Panc1 (cell line): ENCODE measurements around the gene NOVA2. TPM values are rescaled to one million over a fixed set of nuclear protein-coding genes. Genes with fewer than 3 reads are reported as not detected.
"Not testable (repeated sequence)": the region's sequence is repeated elsewhere in the genome, so short reads cannot be mapped to it uniquely, and the experiment has no call there.

Source experiments
- ATAC-seq: fragments of 200-7000 bp; cut with Tn5 transposase; 2 replicates; pipeline ENCODE4 v1.9.1; 2020; ENCODE audit warnings: mild to moderate bottlenecking, moderate library complexity
- BruUV-seq: library from RNA; stranded (reverse); fragments of 400-500 nt; replicated peaks from 2 replicates; lab custom pipeline; 2021; lab: Mats Ljungman, UMichigan
- CTCF ChIA-PET: fragments of 300-600 bp; sonication (Branson Sonifier 250); formaldehyde crosslinking; loops from one replicate; lab custom pipeline; 2022; ENCODE audit warnings: antibody characterized with exemption; lab: Charles Lee
- POLR2A ChIA-PET: fragments of 300-600 bp; sonication (Branson Sonifier 250); formaldehyde crosslinking; loops from one replicate; lab custom pipeline; 2022; ENCODE audit warnings: antibody characterized with exemption; lab: Charles Lee
- DNase-seq: peaks from one replicate; pipeline ENCODE4 v3.0.0-alpha.2; 2010; ENCODE audit warnings: low read depth, low spot score
- H3K27ac ChIP-seq: 2 replicates; pipeline ENCODE4 v1.5.1; 2011; ENCODE audit warnings: mild to moderate bottlenecking, low read length, inconsistent platforms
- H3K27me3 ChIP-seq: fragments of 200-500 bp; sonication (Bioruptor generic); 2 replicates; pipeline ENCODE4 v1.6.0; 2014; ENCODE audit warnings: low read length, inconsistent platforms; ENCODE audit not compliant: control insufficient read depth, insufficient read depth
- H3K36me3 ChIP-seq: fragments of 200-500 bp; sonication (Bioruptor generic); 2 replicates; pipeline ENCODE4 v1.5.1; 2014; ENCODE audit warnings: inconsistent platforms, mild to moderate bottlenecking, low read length, moderate library complexity; ENCODE audit not compliant: control insufficient read depth, insufficient read depth
- H3K4me1 ChIP-seq: 2 replicates; pipeline ENCODE4 v1.5.1; 2011; ENCODE audit warnings: inconsistent platforms, mild to moderate bottlenecking, low read length, moderate library complexity; ENCODE audit not compliant: control insufficient read depth, insufficient read depth
- H3K4me3 ChIP-seq, 2 experiments: 2 replicates each; pipeline ENCODE4 v1.5.1; 2011 to 2012; ENCODE audit warnings: low read depth in 2 of 2, low read length in 2 of 2, mild to moderate bottlenecking in 2 of 2, inconsistent platforms in 1 of 2, moderate library complexity in 1 of 2
- H3K9me3 ChIP-seq: fragments of 200-500 bp; sonication (Bioruptor generic); 2 replicates; pipeline ENCODE4 v1.5.1; 2014; ENCODE audit warnings: low read depth, mild to moderate bottlenecking, inconsistent platforms, low read length, moderate library complexity; ENCODE audit not compliant: control insufficient read depth, insufficient read depth
- POLR2AphosphoS5 ChIP-seq: IDR thresholded peaks from 2 replicates; pipeline ENCODE4 v1.6.1; 2012; ENCODE audit warnings: mild to moderate bottlenecking, low read depth, low read length, moderate library complexity
- SIN3A ChIP-seq: IDR thresholded peaks from 2 replicates; pipeline ENCODE4 v1.6.1; 2012; ENCODE audit warnings: low read depth, mild to moderate bottlenecking, low read length, moderate library complexity, borderline replicate concordance; ENCODE audit not compliant: insufficient read depth
- TCF7L2 ChIP-seq: IDR thresholded peaks from 2 replicates; pipeline ENCODE4 v1.6.1; 2011; ENCODE audit warnings: mild to moderate bottlenecking, low read depth, low read length, inconsistent platforms
- in situ Hi-C: cut with HindIII; loops from 2 replicates; pipeline ENCODE4 v1.10.0; 2016; ENCODE audit warnings: low sequenced_read_pairs, low pct_unique_long_range_greater_than_20kb
- intact Hi-C: fragments of 100-400 bp; cut with micrococcal nuclease; formaldehyde crosslinking; loops from one replicate; pipeline ENCODE4 v1.10.0; 2022; ENCODE audit not compliant: unreplicated experiment
- total RNA-seq: library from RNA; stranded (reverse); gene quantifications from one replicate; pipeline ENCODE4 v1.2.1, GENCODE V29; 2021; ENCODE audit not compliant: unreplicated experiment
- TF ChIP-seq, protein P1 (sequence below): fragments of 450-650 bp; IDR thresholded peaks from 2 replicates; pipeline ENCODE4 v1.5.1; 2017; ENCODE audit warnings: mild to moderate bottlenecking
- TF ChIP-seq, protein P2 (sequence below), 2 experiments: IDR thresholded peaks; 2 replicates each; pipeline ENCODE4 v1.6.1; 2011 to 2012; ENCODE audit warnings: low read depth in 2 of 2, control low read depth in 1 of 2, low read length in 1 of 2, mild to moderate bottlenecking in 1 of 2, moderate library complexity in 1 of 2; ENCODE audit not compliant: insufficient read depth in 1 of 2

The NOVA2 gene
- total RNA-seq, 1 experiment from 2014 or later = 0.44 TPM

DNA sequence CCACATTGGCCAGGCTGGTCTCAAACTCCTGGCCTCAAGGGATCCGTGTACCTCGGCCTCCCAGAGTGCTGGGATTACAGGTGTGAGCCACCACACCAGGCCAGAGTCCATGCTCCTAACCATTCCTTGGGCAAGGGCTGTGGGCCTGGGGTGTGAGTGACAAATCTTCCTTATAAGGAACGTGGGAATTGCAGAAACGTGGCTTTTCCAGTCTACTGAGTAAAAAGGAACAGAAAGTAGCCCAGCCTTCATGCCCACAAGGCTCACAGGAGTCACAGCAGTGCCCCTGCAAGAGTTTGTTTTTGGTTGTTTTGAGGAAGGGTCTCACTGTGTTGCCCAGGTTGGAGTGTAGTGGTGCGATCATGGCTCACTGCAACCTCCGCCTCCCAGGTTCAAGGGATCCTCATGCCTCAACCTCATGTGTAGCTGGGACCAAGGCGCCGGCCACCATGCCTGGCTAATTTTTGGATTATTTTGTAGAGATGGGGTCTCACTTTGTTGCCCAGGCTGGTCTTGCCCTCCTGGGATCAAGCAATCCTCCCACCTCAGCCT lies 76.3 kb downstream of the NOVA2 start:
- Histone ChIP-seq H3K27me3 (no peaks in the 10 kb centered on the region), H3K36me3 (peaks cover 2% of the 10 kb centered on the region; the same call in 1 of the 2 replicates), H3K4me1 (peaks cover 3% of the 10 kb centered on the region), H3K4me3 (no peak overlapping the region), H3K27ac (no peak overlapping the region), H3K9me3 (no peaks in the 10 kb centered on the region)
- ATAC-seq (no peak), DNase-seq (no peak)
- ChIA-PET CTCF (no interaction called here), POLR2A (no interaction called here)
- intact Hi-C loops (no loop called here), in situ Hi-C loops (no loop called here)
- no TSS peak for BruUV-seq
- TF ChIP-seq TCF7L2 (no peak), SIN3A (no peak), POLR2AphosphoS5 (no peak)
- TF ChIP-seq, protein P1, sequence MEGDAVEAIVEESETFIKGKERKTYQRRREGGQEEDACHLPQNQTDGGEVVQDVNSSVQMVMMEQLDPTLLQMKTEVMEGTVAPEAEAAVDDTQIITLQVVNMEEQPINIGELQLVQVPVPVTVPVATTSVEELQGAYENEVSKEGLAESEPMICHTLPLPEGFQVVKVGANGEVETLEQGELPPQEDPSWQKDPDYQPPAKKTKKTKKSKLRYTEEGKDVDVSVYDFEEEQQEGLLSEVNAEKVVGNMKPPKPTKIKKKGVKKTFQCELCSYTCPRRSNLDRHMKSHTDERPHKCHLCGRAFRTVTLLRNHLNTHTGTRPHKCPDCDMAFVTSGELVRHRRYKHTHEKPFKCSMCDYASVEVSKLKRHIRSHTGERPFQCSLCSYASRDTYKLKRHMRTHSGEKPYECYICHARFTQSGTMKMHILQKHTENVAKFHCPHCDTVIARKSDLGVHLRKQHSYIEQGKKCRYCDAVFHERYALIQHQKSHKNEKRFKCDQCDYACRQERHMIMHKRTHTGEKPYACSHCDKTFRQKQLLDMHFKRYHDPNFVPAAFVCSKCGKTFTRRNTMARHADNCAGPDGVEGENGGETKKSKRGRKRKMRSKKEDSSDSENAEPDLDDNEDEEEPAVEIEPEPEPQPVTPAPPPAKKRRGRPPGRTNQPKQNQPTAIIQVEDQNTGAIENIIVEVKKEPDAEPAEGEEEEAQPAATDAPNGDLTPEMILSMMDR = no peak
- TF ChIP-seq, protein P2, sequence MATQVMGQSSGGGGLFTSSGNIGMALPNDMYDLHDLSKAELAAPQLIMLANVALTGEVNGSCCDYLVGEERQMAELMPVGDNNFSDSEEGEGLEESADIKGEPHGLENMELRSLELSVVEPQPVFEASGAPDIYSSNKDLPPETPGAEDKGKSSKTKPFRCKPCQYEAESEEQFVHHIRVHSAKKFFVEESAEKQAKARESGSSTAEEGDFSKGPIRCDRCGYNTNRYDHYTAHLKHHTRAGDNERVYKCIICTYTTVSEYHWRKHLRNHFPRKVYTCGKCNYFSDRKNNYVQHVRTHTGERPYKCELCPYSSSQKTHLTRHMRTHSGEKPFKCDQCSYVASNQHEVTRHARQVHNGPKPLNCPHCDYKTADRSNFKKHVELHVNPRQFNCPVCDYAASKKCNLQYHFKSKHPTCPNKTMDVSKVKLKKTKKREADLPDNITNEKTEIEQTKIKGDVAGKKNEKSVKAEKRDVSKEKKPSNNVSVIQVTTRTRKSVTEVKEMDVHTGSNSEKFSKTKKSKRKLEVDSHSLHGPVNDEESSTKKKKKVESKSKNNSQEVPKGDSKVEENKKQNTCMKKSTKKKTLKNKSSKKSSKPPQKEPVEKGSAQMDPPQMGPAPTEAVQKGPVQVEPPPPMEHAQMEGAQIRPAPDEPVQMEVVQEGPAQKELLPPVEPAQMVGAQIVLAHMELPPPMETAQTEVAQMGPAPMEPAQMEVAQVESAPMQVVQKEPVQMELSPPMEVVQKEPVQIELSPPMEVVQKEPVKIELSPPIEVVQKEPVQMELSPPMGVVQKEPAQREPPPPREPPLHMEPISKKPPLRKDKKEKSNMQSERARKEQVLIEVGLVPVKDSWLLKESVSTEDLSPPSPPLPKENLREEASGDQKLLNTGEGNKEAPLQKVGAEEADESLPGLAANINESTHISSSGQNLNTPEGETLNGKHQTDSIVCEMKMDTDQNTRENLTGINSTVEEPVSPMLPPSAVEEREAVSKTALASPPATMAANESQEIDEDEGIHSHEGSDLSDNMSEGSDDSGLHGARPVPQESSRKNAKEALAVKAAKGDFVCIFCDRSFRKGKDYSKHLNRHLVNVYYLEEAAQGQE (IDR thresholded peaks at IDR 0.05; ENCODE audit: insufficient read depth in 1 of 2, low read depth in 2 of 2, low read length in 1 of 2) = no peak

DNA sequence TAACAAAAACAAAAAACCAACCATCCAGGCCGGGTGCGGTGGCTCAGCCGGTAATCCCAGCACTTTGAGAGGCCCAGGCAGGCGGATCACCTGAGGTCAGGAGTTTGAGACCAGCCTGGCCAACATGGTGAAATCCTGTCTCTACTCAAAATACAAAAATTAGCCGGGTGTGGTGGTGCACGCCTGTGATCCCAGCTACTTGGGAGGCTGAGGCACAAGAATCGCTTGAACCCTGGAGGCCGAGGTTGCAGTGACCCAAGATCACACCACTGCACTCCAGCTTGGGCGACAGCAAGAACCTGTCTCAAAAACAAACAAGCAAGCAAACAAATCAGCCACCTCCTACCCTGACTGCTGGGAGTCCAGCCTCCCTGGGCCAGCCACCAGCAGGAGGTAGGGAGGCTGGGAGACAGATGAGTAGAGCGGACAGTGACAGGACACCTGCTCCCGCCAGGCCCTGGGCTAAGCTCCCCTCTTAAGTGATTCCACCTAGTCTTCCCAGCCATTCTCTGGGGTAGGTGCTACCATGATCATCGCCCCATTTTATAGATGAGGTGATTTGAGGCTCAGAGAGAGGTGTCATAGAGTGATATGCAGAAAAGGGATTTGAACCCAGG lies 77.6 kb downstream of the NOVA2 start:
- intact Hi-C loops, in situ Hi-C loops, DNase-seq, H3K27me3 ChIP-seq, H3K36me3 ChIP-seq, POLR2A ChIA-PET, H3K4me1 ChIP-seq, ATAC-seq, H3K9me3 ChIP-seq, H3K4me3 ChIP-seq, CTCF ChIA-PET, H3K27ac ChIP-seq, BruUV-seq: not testable (repeated sequence)

DNA sequence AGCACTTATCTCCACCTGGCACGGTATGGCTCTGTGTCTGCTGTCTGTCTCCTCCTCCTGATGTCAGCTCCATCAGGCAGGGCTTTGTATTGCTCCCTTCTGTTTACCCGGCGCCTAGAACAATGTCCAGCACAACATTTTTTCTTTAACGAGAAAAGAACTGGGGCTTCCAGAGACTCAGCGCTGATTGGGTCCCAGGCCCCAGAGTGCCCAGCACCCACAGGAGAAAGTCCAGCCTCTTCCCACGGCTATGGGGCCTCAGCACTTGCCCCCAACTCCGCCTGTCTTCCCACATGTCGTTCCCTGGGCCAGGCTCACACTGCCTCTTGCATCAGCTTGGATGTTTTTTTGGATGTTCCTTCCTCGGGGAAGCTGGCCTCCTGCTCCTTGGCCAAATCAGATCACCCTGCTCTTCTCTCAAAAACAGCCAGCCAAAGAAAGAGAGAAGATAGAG lies 78.1 kb downstream of the NOVA2 start:
- H3K27ac ChIP-seq = no peak overlapping the region
- no peak for ATAC-seq
- TF ChIP-seq, protein P2 (IDR thresholded peaks at IDR 0.05; ENCODE audit: insufficient read depth in 1 of 2, low read depth in 2 of 2, low read length in 1 of 2) = no peak
- TF ChIP-seq POLR2AphosphoS5 (no peak), TCF7L2 (no peak), SIN3A (no peak)
- TF ChIP-seq, protein P1 = no peak
- H3K4me3 ChIP-seq = no peak overlapping the region
- no TSS peak for BruUV-seq
- intact Hi-C loops = no loop called here
- no peaks in the 10 kb centered on the region for H3K27me3 ChIP-seq
- no peak for DNase-seq
- peaks cover 1% of the 10 kb centered on the region for H3K4me1 ChIP-seq
- ChIA-PET POLR2A (no interaction called here), CTCF (no interaction called here)
- no peaks in the 10 kb centered on the region for H3K9me3 ChIP-seq
- no peaks in the 10 kb centered on the region for H3K36me3 ChIP-seq
- in situ Hi-C loops = no loop called here
